ENCODE measurements around the gene CD19. TPM values are rescaled to one million over a fixed set of nuclear protein-coding genes. Genes with fewer than 3 reads are reported as not detected.

CD19 gene
- total and polyA plus RNA-seq, 2 of the 8 experiments (the other 6 are each of a cell fraction or from before 2014, with no cell fraction given), result 0.57 to 0.65 TPM

GRCh38 chr16:28951410-28951943 is 19.7 kb downstream of the CD19 start:
- H3K27me3 ChIP-seq (replicated peaks in 1 of 4; ENCODE audit: control insufficient read depth in 3 of 4, extremely low read depth in 1 of 4, insufficient read depth in 3 of 4, low read length in 3 of 4), result no peaks in the 10 kb centered on the region

More at GRCh38 chr16:28951410-28951943, 19.7 kb downstream of the CD19 start:
- Histone ChIP-seq H3K36me3 (ENCODE audit: control insufficient read depth in 2 of 4, insufficient read depth in 4 of 4, low read length in 3 of 4) (peaks cover 16 to 36% (median 28%) of the 10 kb centered on the region in 4 experiments), H2BK120ac (replicated peaks; ENCODE audit: low read depth, low read length) (no peak overlapping the region), H3K14ac (ENCODE audit: insufficient read length) (no peak overlapping the region), H2BK12ac (ENCODE audit: low read depth, low read length) (no peak overlapping the region), H2BK15ac (ENCODE audit: low read length) (no peak overlapping the region), H3K79me1 (ENCODE audit: low read depth, low read length) (peaks cover 9% of the 10 kb centered on the region), H3K9ac (replicated peaks in 1 of 4; ENCODE audit: extremely low read depth in 1 of 4, low read depth in 3 of 4, low read length in 3 of 4) (peak overlapping the region; percentile 66 to 89 (median 77)), H3K56ac (replicated peaks; ENCODE audit: insufficient read length, low read depth, low read length) (peak overlapping the region; percentile 74), H3K4me2 (ENCODE audit: insufficient read depth in 1 of 2, low read depth in 2 of 2, low read length in 2 of 2) (peak overlapping the region; percentile 71 to 76), H4K91ac (replicated peaks; ENCODE audit: insufficient read length, low read length) (no peak overlapping the region), H3K4me3 (ENCODE audit: extremely low read depth in 1 of 4, insufficient read depth in 2 of 4, low read depth in 3 of 4, low read length in 4 of 4) (peak overlapping the region; percentile 76 to 98 (median 77)), H3K27ac (ENCODE audit: low read depth, low read length) (no peak overlapping the region), H2AK5ac (ENCODE audit: low read depth, low read length) (no peak overlapping the region), H3K4ac (replicated peaks; ENCODE audit: insufficient read length, low read depth, low read length) (no peak overlapping the region), H2BK20ac (ENCODE audit: low read length) (no peak overlapping the region), H4K8ac (ENCODE audit: extremely low read depth, insufficient read depth, low read length) (peak overlapping the region; percentile 87), H2BK5ac (ENCODE audit: low read depth, low read length) (no peak overlapping the region), H3K23me2 (ENCODE audit: low read depth, low read length) (no peaks in the 10 kb centered on the region; the same call in 1 of the 2 replicates), H3K4me1 (replicated peaks in 1 of 4; ENCODE audit: control insufficient read depth in 3 of 4, insufficient read depth in 4 of 4, low read length in 3 of 4) (peaks cover 0 to 6% (median 0%) of the 10 kb centered on the region in 4 experiments; a peak in 1 of 7 replicates), H2AFZ (ENCODE audit: low read length) (no peak overlapping the region), H4K5ac (ENCODE audit: insufficient read length, low read depth, low read length) (no peak overlapping the region), H4K20me1 (replicated peaks in 1 of 2; ENCODE audit: control insufficient read depth in 1 of 2, insufficient read depth in 2 of 2, low read length in 2 of 2) (peaks cover 0 to 2% of the 10 kb centered on the region in 2 experiments), H3K18ac (ENCODE audit: extremely low read depth, low read length) (no peak overlapping the region), H3K79me2 (ENCODE audit: control insufficient read depth in 1 of 2, insufficient read depth in 2 of 2, low read length in 2 of 2) (peaks cover 3 to 16% of the 10 kb centered on the region in 2 experiments; a peak in 3 of 4 replicates), H3K9me3 (ENCODE audit: insufficient read depth in 2 of 2, low read depth in 1 of 2, low read length in 1 of 2) (no peaks in the 10 kb centered on the region), H3K23ac (ENCODE audit: insufficient read length) (no peak overlapping the region)
- ChIA-PET CTCF (ENCODE audit: partially characterized antibody) (interaction anchor here (1.3 to 3.0 kb wide), 3 partner anchors 22 to 105 kb away, joined by 3 to 10 read pairs (median 5); no protein-coding TSS in a partner anchor), POLR2A (ENCODE audit: partially characterized antibody) (interaction anchor here (0.8 to 2.6 kb wide), 9 partner anchors 9 to 128 kb away, joined by 3 to 13 read pairs (median 4); partner anchors contain the start of genes SH2B1 and SPNS1)
- DNase-seq (ENCODE audit: low read depth in 1 of 2, low spot score in 2 of 2) (no peak), FAIRE-seq (no peak)
- WGBS, 2 experiments (ENCODE audit: extremely low coverage in 1 of 2, insufficient coverage in 1 of 2, insufficient read length in 1 of 2, insufficient replicate concordance in 2 of 2, low coverage in 1 of 2, low lambda C conversion rate in 2 of 2, missing lambda C conversion rate in 1 of 2), result 6% methylated on average over 17 of the region's 17 CpGs; no CpG with 5 or more reads in 1 of the 2 experiments
- TF ChIP-seq YY1 (IDR thresholded peaks at IDR 0.05; ENCODE audit: low read depth, low read length) (no peak), TEAD4 (IDR thresholded peaks at IDR 0.05; ENCODE audit: low read depth, low read length) (no peak), ASH2L (IDR thresholded peaks at IDR 0.05; ENCODE audit: low read length) (peak; percentile 14)

All from H1 (cell line).